HepG2 (cell line): ENCODE measurements around the gene SEPTIN10. TPM values are rescaled to one million over a fixed set of nuclear protein-coding genes. Genes with fewer than 3 reads are reported as not detected.

ENCODE experiments used
- AFF4 ChIP-seq: sonication (generic); formaldehyde crosslinking; IDR thresholded peaks from 2 replicates; pipeline ENCODE4 v1.4.0; 2020; ENCODE audit warnings: missing genetic modification reagents
- HOXA9 ChIP-seq: sonication (generic); formaldehyde crosslinking; IDR thresholded peaks from 2 replicates; pipeline ENCODE4 v1.8.1; 2022; ENCODE audit warnings: missing genetic modification reagents, mild to moderate bottlenecking, moderate library complexity, borderline replicate concordance
- KDM1A ChIP-seq: IDR thresholded peaks from 2 replicates; pipeline ENCODE4 v1.6.1; 2016; ENCODE audit warnings: missing compliant biosample characterization
- MAZ ChIP-seq, 2 experiments: sonication (generic) in 1 of 2; formaldehyde crosslinking in 1 of 2; IDR thresholded peaks; 2 replicates each; pipeline versions ENCODE4 v1.5.0 to v1.6.1; 2012 to 2020; ENCODE audit warnings: low read depth in 2 of 2, mild to moderate bottlenecking in 2 of 2, borderline replicate concordance in 1 of 2, improper control_type of control experiment in 1 of 2, low read length in 1 of 2, missing genetic modification reagents in 1 of 2, moderate library complexity in 1 of 2
- MTERF4 ChIP-seq: sonication (generic); formaldehyde crosslinking; IDR thresholded peaks from 2 replicates; pipeline ENCODE4 v1.8.0; 2023; ENCODE audit warnings: mild to moderate bottlenecking, missing genetic modification reagents
- ZFP36L2 ChIP-seq: sonication (generic); formaldehyde crosslinking; IDR thresholded peaks from 2 replicates; pipeline ENCODE4 v1.4.0; 2020; ENCODE audit warnings: missing genetic modification reagents
- ZNF18 ChIP-seq: sonication (generic); formaldehyde crosslinking; IDR thresholded peaks from 2 replicates; pipeline ENCODE4 v1.8.0; 2022; ENCODE audit warnings: mild to moderate bottlenecking, missing genetic modification reagents; ENCODE audit not compliant: insufficient replicate concordance
- ZNF235 ChIP-seq: sonication (generic); formaldehyde crosslinking; IDR thresholded peaks from 2 replicates; pipeline ENCODE4 v1.8.1; 2023; ENCODE audit warnings: mild to moderate bottlenecking, missing genetic modification reagents, borderline replicate concordance
- ZNF263 ChIP-seq: sonication (generic); formaldehyde crosslinking; IDR thresholded peaks from 2 replicates; pipeline ENCODE4 v1.4.0; 2020; ENCODE audit warnings: missing genetic modification reagents
- ZNF513 ChIP-seq: sonication (generic); formaldehyde crosslinking; conservative IDR thresholded peaks from 2 replicates; pipeline ENCODE4 v1.5.0; 2020; ENCODE audit warnings: missing genetic modification reagents
- ZNF576 ChIP-seq: sonication (generic); formaldehyde crosslinking; IDR thresholded peaks from 2 replicates; pipeline ENCODE4 v1.4.0; 2020; ENCODE audit warnings: mild to moderate bottlenecking, missing genetic modification reagents
- ZNF772 ChIP-seq: sonication (generic); formaldehyde crosslinking; IDR thresholded peaks from 2 replicates; pipeline ENCODE4 v1.5.0; 2020; ENCODE audit warnings: mild to moderate bottlenecking, missing genetic modification reagents
- ZNF883 ChIP-seq: sonication (generic); formaldehyde crosslinking; IDR thresholded peaks from 2 replicates; pipeline ENCODE4 v1.5.1; 2020; ENCODE audit warnings: mild to moderate bottlenecking, missing genetic modification reagents; ENCODE audit errors: not compliant biosample characterization
- ZNF891 ChIP-seq: sonication (generic); formaldehyde crosslinking; IDR thresholded peaks from 2 replicates; pipeline ENCODE4 v1.5.0; 2020; ENCODE audit warnings: mild to moderate bottlenecking, missing genetic modification reagents
- ZSCAN31 ChIP-seq: sonication (generic); formaldehyde crosslinking; IDR thresholded peaks from 2 replicates; pipeline ENCODE4 v1.5.0; 2020; ENCODE audit warnings: low read depth, mild to moderate bottlenecking, missing genetic modification reagents
- polyA plus RNA-seq, 8 experiments: library from polyadenylated mRNA; depleted of rRNA in 3 of 8; stranded (reverse) in 7 of 8; unstranded in 1 of 8; fragments of >200 nt; fragmentation: Illumina TruSeq in 4 of 8; extraction: Trizol in 4 of 8; gene quantifications; 2 replicates each; pipeline versions ENCODE4 v1.2.1 to v1.2.3, GENCODE V29; 2011 to 2016; ENCODE audit warnings: low read depth in 4 of 8, missing spikeins in 1 of 8, mixed read lengths in 1 of 8; ENCODE audit not compliant: insufficient read depth in 1 of 8
- total RNA-seq, 5 experiments: library from RNA; depleted of rRNA; stranded (reverse); fragments of >200 nt; fragmentation: Illumina TruSeq; extraction: Trizol; gene quantifications; 2 replicates each; pipeline ENCODE4 v1.2.3, GENCODE V29; 2016; ENCODE audit warnings: low read depth in 1 of 5

SEPTIN10 gene
- total and polyA plus RNA-seq, 2 of the 13 experiments (the other 11 are each of a cell fraction or from before 2014, with no cell fraction given), result 45.8 to 67.5 TPM

GRCh38 chr2:109645412-109646184, 31.8 kb upstream of the SEPTIN10 start (continued):
- TF ChIP-seq MTERF4 (CRISPR knock-in tag), result peak; percentile 50; the same call in 1 of the 2 replicates
- TF ChIP-seq ZNF513 (CRISPR knock-in tag), result no peak
- no peak for TF ChIP-seq AFF4 (CRISPR knock-in tag)
- TF ChIP-seq ZFP36L2, result no peak
- TF ChIP-seq ZNF883 (CRISPR knock-in tag), result no peak
- peak; percentile 85; the same call in 1 of the 2 replicates for TF ChIP-seq ZNF772 (CRISPR knock-in tag)
- no peak for TF ChIP-seq ZNF891 (CRISPR knock-in tag)
- 0 out of 2 replicates have a peak, but pooled peaks have one; percentile 68 for TF ChIP-seq ZNF576 (CRISPR knock-in tag)
- no peak for TF ChIP-seq MAZ (IDR thresholded peaks at IDR 0.05; ENCODE audit: borderline replicate concordance, low read depth, low read length)
- TF ChIP-seq MAZ (CRISPR knock-in tag; IDR thresholded peaks at IDR 0.05; ENCODE audit: low read depth), result 0 out of 2 replicates have a peak, but pooled peaks have one; percentile 24
- TF ChIP-seq HOXA9 (CRISPR knock-in tag), result no peak
- TF ChIP-seq ZNF18 (CRISPR knock-in tag), result no peak
- TF ChIP-seq ZNF235, result peak; percentile 46; the same call in 1 of the 2 replicates
- peak; percentile 20; the same call in 1 of the 2 replicates for TF ChIP-seq ZNF263
- no peak for TF ChIP-seq KDM1A (CRISPR knock-in tag)
- TF ChIP-seq ZSCAN31 (CRISPR knock-in tag), result no peak; the same call in 1 of the 2 replicates
